Right lobe of liver (tissue), 6 donors: ENCODE measurements around the gene RDX. TPM values are rescaled to one million over a fixed set of nuclear protein-coding genes. Genes with fewer than 3 reads are reported as not detected.

Experiments used
- ATAC-seq, 4 donors: fragments of 200-7000 bp; cut with Tn5 transposase; one replicate each; pipeline ENCODE4 v1.9.1; 2020; ENCODE audit warnings: mild to moderate bottlenecking in 4 of 4, moderate library complexity in 4 of 4
- DNase-seq, 3 donors: peaks; one replicate each; pipeline ENCODE4 v3.0.0-alpha.2; 2020
- H3K27ac ChIP-seq, 3 donors: fragments of 200-600 bp; one replicate each; pipeline ENCODE4 v1.8.0; 2022
- H3K27me3 ChIP-seq, 2 donors: fragments of 200-600 bp; one replicate each; pipeline ENCODE4 v1.8.0; 2022
- H3K36me3 ChIP-seq, 4 donors: fragments of 200-600 bp; sonication (generic) in 1 of 4; one replicate each; pipeline versions ENCODE4 v1.5.1 to v1.8.0; 2017 to 2022; ENCODE audit warnings: control low read depth in 1 of 4
- H3K4me1 ChIP-seq, 4 donors: fragments of 200-600 bp; sonication (generic) in 1 of 4; one replicate each; pipeline versions ENCODE4 v1.5.1 to v1.8.0; 2017 to 2022; ENCODE audit warnings: control low read depth in 1 of 4
- H3K4me3 ChIP-seq, 3 donors: fragments of 200-600 bp; one replicate each; pipeline ENCODE4 v1.8.0; 2022
- H3K9me3 ChIP-seq, 4 donors: fragments of 200-600 bp; sonication (generic) in 1 of 4; one replicate each; pipeline versions ENCODE4 v1.5.1 to v1.8.0; 2017 to 2022; ENCODE audit warnings: control low read depth in 1 of 4
- POLR2A ChIP-seq: fragments of 450-650 bp; IDR thresholded peaks from one replicate; pipeline ENCODE4 v1.6.1; 2017; ENCODE audit warnings: antibody characterized with exemption, mild to moderate bottlenecking
- WGBS: methylation state at CpG from one replicate; pipeline ENCODE4 v1.1.6; 2018; ENCODE audit warnings: low coverage, low lambda C conversion rate; ENCODE audit not compliant: insufficient coverage; ENCODE audit errors: missing lambda C conversion rate; 5-methylcytosine and 5-hydroxymethylcytosine counted together
- intact Hi-C, 2 donors: fragments of 100-400 bp; cut with DNase I; formaldehyde crosslinking; loops; one replicate each; pipeline versions ENCODE4 v1.11.2 to v1.14.1; 2022
- total RNA-seq, 6 experiments: library from RNA; depleted of rRNA in 2 of 6; stranded (reverse); fragments of >200 nt in 2 of 6; fragmentation: NEBNext Ultra II Directional in 3 of 6; extraction: Animal tissue kit (Norgen Biotek cat#: 25700) in 3 of 6; gene quantifications; one replicate each; pipeline versions ENCODE4 v1.1.0 to v1.2.4, GENCODE V29; 2016 to 2023
- TF ChIP-seq, protein P1 (sequence below), 4 donors: fragments of 200-600 bp in 3 of 4; fragments of 450-650 bp in 1 of 4; IDR thresholded peaks; one replicate each; pipeline versions ENCODE4 v1.5.1 to v1.8.0; 2016 to 2022; ENCODE audit warnings: antibody characterized with exemption in 4 of 4, mild to moderate bottlenecking in 2 of 4
- donor health status: DM: no; HTN: yes; CAD: no.
- donor health status: DM: no; HTN: no; CAD: no.
- donor health status: DM: no; HTN: no; CAD: no.
- donor health status: DM: no; HTN: yes; CAD: no.
- donor health status: DM: no; HTN: yes; CAD: no.

RDX gene
- total RNA-seq, 6 experiments from 2014 or later = 47.1 to 87.8 (median 81.8) TPM

DNA sequence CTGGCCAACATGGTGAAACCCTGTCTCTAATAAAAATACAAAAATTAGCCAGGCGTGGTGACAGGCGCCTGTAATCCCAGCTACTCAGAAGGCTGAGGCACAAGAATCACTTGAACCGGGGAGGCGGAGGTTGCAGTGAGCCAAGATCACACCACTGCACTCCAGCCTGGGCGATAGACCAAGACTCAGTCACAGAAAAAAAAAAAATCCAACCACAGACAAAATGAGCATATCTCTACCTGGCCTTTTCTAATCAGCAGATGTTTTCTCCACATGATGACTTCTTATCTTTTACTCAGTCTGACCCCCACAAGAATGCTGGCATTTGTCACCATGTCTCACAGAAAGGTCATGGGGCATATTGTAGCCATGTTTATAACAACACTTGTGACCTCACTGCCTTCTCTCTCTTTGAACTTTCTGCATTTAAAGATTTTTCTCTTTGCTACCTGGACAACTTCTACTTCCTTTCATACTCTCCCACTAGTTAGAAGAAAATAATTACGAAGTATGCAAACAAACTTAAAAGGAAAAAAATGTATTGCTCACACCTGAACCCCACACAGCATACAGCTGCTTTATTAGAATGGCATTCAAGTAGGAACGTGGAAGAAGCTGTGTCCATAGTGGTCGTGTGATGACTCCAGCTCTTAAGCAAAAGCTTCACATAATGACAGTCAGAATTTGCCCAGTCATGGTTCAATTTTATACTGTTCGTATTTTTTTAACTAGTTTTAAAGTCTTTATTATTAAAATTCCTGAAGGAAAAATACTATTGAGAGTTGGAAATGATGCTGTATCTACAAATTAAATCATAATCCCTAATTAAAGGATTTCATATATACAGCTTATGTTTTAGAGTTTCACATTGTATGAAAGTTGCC, 137.9 kb downstream of the RDX start:
- peaks cover 0 to 16% (median 5%) of the 10 kb centered on the region in 4 donors for H3K4me1 ChIP-seq
- H3K9me3 ChIP-seq = no peaks in the 10 kb centered on the region
- H3K4me3 ChIP-seq = peak overlapping the region in 1 of 3 donors; percentile 34
- peak overlapping the region in 1 of 3 donors; percentile 49 for H3K27ac ChIP-seq
- peaks cover 0 to 13% (median 5%) of the 10 kb centered on the region in 4 donors for H3K36me3 ChIP-seq
- ATAC-seq = peak in 1 of 4 donors; percentile 21
- intact Hi-C loops = no loop called here
- WGBS = 70% methylated on average over 4 of the region's 9 CpGs
- H3K27me3 ChIP-seq = no peaks in the 10 kb centered on the region
- no peak for DNase-seq
- TF ChIP-seq, protein P1, sequence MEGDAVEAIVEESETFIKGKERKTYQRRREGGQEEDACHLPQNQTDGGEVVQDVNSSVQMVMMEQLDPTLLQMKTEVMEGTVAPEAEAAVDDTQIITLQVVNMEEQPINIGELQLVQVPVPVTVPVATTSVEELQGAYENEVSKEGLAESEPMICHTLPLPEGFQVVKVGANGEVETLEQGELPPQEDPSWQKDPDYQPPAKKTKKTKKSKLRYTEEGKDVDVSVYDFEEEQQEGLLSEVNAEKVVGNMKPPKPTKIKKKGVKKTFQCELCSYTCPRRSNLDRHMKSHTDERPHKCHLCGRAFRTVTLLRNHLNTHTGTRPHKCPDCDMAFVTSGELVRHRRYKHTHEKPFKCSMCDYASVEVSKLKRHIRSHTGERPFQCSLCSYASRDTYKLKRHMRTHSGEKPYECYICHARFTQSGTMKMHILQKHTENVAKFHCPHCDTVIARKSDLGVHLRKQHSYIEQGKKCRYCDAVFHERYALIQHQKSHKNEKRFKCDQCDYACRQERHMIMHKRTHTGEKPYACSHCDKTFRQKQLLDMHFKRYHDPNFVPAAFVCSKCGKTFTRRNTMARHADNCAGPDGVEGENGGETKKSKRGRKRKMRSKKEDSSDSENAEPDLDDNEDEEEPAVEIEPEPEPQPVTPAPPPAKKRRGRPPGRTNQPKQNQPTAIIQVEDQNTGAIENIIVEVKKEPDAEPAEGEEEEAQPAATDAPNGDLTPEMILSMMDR (IDR thresholded peaks at IDR 0.05) = no peak

GRCh38 chr11:110156503-110156902, 139.9 kb downstream of the RDX start:
- Histone ChIP-seq H3K9me3 (no peaks in the 10 kb centered on the region), H3K4me3 (peak overlapping the region in 1 of 3 donors; percentile 34), H3K27ac (no peak overlapping the region), H3K36me3 (peaks cover 0 to 13% (median 5%) of the 10 kb centered on the region in 4 donors), H3K27me3 (no peaks in the 10 kb centered on the region), H3K4me1 (peaks cover 0 to 21% (median 5%) of the 10 kb centered on the region in 4 donors)
- TF ChIP-seq, protein P1 (IDR thresholded peaks at IDR 0.05) = no peak
- TF ChIP-seq POLR2A = no peak
- DNase-seq (no peak), ATAC-seq (no peak)
- 93% methylated on average over 4 of the region's 4 CpGs for WGBS
- intact Hi-C loops = no loop called here

DNA sequence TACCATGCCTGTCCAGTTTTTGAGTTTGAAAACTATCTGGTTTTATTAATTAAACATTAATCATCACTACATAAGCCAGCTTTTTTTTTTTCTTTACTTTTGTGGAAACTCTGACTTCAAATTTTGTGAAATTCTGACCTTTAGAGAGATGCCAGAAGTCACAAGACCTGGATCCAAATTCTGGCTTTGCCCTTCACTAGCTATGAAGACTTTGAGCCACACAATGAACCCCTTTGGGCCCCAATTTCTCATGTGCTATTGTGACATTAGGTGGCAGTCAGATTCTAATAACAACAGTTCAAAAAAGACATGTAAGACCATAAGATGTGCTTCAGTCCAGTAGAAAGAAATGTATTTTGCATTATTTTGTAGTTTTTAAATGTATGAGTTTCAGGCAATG, 142.9 kb downstream of the RDX start:
- DNase-seq (no peak), ATAC-seq (peak in 1 of 4 donors; percentile 57)
- no peaks in the 10 kb centered on the region for H3K9me3 ChIP-seq
- no peaks in the 10 kb centered on the region for H3K36me3 ChIP-seq
- H3K27ac ChIP-seq = peak overlapping the region in 1 of 3 donors; percentile 61
- H3K4me1 ChIP-seq = peaks cover 0 to 18% (median 5%) of the 10 kb centered on the region in 4 donors
- H3K4me3 ChIP-seq = no peak overlapping the region
- intact Hi-C loops = no loop called here
- TF ChIP-seq, protein P1 (IDR thresholded peaks at IDR 0.05) = peak in 1 of 4 donors; percentile 9
- TF ChIP-seq POLR2A = no peak
- H3K27me3 ChIP-seq = no peaks in the 10 kb centered on the region

- Histone ChIP-seq H3K4me3 (no peak overlapping the region), H3K27ac (no peak overlapping the region), H3K9me3 (no peaks in the 10 kb centered on the region), H3K27me3 (no peaks in the 10 kb centered on the region), H3K4me1 (peaks cover 0 to 15% (median 0%) of the 10 kb centered on the region in 4 donors), H3K36me3 (no peaks in the 10 kb centered on the region)
- intact Hi-C loops = no loop called here
- DNase-seq (no peak), ATAC-seq (no peak)
- 56% methylated on average over 1 of the region's 1 CpG for WGBS
- TF ChIP-seq, protein P1 (IDR thresholded peaks at IDR 0.05) = no peak
- TF ChIP-seq POLR2A = no peak
Measured at GRCh38 chr11:110152199-110152598, 144.2 kb downstream of the RDX start.
